MCF 10A (cell line): ENCODE data around the gene LTO1. TPM values are rescaled to one million over a fixed set of nuclear protein-coding genes. Genes with fewer than 3 reads are reported as not detected.

Source experiments
- BruUV-seq: library from RNA; stranded (reverse); fragments of 400-500 nt; replicated peaks from 2 replicates; lab custom pipeline; 2021; lab: Mats Ljungman, UMichigan
- CTCF ChIA-PET: fragments of 300-600 bp; sonication (Branson Sonifier 250); formaldehyde crosslinking; extraction: SDS; loops from one replicate; lab custom pipeline; 2021; ENCODE audit warnings: antibody characterized with exemption, inconsistent platforms; lab: Yijun Ruan, JAX
- POLR2A ChIA-PET: fragments of 300-600, 350-650 bp; sonication (Branson Sonifier 250); formaldehyde crosslinking; extraction: SDS; loops from one replicate; lab custom pipeline; 2020; ENCODE audit warnings: antibody characterized with exemption, inconsistent platforms; lab: Yijun Ruan, JAX
- DNase-seq: peaks from one replicate; pipeline ENCODE4 v3.0.0-alpha.2; 2018; ENCODE audit not compliant: unreplicated experiment
- H3K27ac Mint-ChIP-seq: one replicate; pipeline ENCODE4 v1.8.0; 2022; ENCODE audit warnings: mild to moderate bottlenecking, low read depth, mixed read lengths; ENCODE audit not compliant: unreplicated experiment
- H3K27me3 Mint-ChIP-seq: one replicate; pipeline ENCODE4 v1.8.0; 2022; ENCODE audit warnings: mixed read lengths; ENCODE audit not compliant: insufficient read depth, unreplicated experiment
- H3K36me3 Mint-ChIP-seq: one replicate; pipeline ENCODE4 v1.8.0; 2022; ENCODE audit warnings: mild to moderate bottlenecking, moderate library complexity, mixed read lengths; ENCODE audit not compliant: insufficient read depth, unreplicated experiment
- H3K4me1 Mint-ChIP-seq: one replicate; pipeline ENCODE4 v1.8.0; 2022; ENCODE audit warnings: mixed read lengths; ENCODE audit not compliant: insufficient read depth, unreplicated experiment
- H3K4me3 Mint-ChIP-seq: one replicate; pipeline ENCODE4 v1.8.0; 2022; ENCODE audit warnings: mild to moderate bottlenecking, moderate library complexity, mixed read lengths; ENCODE audit not compliant: unreplicated experiment
- H3K9me3 Mint-ChIP-seq: one replicate; pipeline ENCODE4 v1.8.0; 2022; ENCODE audit warnings: mixed read lengths; ENCODE audit not compliant: unreplicated experiment
- CTCF ChIP-seq: fragments of 200-600 bp; IDR thresholded peaks from one replicate; pipeline ENCODE4 v1.8.0; 2022; ENCODE audit warnings: antibody characterized with exemption, mild to moderate bottlenecking; ENCODE audit not compliant: unreplicated experiment
- intact Hi-C: fragments of 100-400 bp; cut with micrococcal nuclease; formaldehyde crosslinking; loops from 2 replicates; pipeline ENCODE4 v1.14.1; 2022
- total RNA-seq: library from RNA; stranded (reverse); gene quantifications from 2 replicates; pipeline ENCODE4 v1.2.3, GENCODE V29; 2022

The LTO1 gene
- total RNA-seq, 1 experiment from 2014 or later = 34.2 TPM

GRCh38 chr11:69647761-69648497 lies 27.2 kb downstream of the LTO1 start:
- no peak overlapping the region for H3K4me3 Mint-ChIP-seq
- peaks cover 8% of the 10 kb centered on the region for H3K4me1 Mint-ChIP-seq
- no peak for TF ChIP-seq CTCF
- no peak overlapping the region for H3K27ac Mint-ChIP-seq
- H3K27me3 Mint-ChIP-seq = no peaks in the 10 kb centered on the region
- POLR2A ChIA-PET = no interaction called here
- DNase-seq = no peak
- H3K36me3 Mint-ChIP-seq = peaks cover 78% of the 10 kb centered on the region
- CTCF ChIA-PET = no interaction called here
- intact Hi-C loops = no loop called here
- H3K9me3 Mint-ChIP-seq = no peaks in the 10 kb centered on the region
- BruUV-seq = no TSS peak

GRCh38 chr11:69647390-69647748 lies 27.8 kb downstream of the LTO1 start:
- no peak for TF ChIP-seq CTCF
- no peaks in the 10 kb centered on the region for H3K9me3 Mint-ChIP-seq
- H3K4me3 Mint-ChIP-seq = no peak overlapping the region
- BruUV-seq = no TSS peak
- H3K27me3 Mint-ChIP-seq = no peaks in the 10 kb centered on the region
- ChIA-PET CTCF (no interaction called here), POLR2A (no interaction called here)
- no peak for DNase-seq
- H3K27ac Mint-ChIP-seq = no peak overlapping the region
- peaks cover 8% of the 10 kb centered on the region for H3K4me1 Mint-ChIP-seq
- intact Hi-C loops = no loop called here
- H3K36me3 Mint-ChIP-seq = peaks cover 73% of the 10 kb centered on the region

GRCh38 chr11:69646493-69647389 lies 28.4 kb downstream of the LTO1 start:
- no peak overlapping the region for H3K27ac Mint-ChIP-seq
- H3K4me3 Mint-ChIP-seq = no peak overlapping the region
- no TSS peak for BruUV-seq
- intact Hi-C loops = no loop called here
- H3K4me1 Mint-ChIP-seq = peaks cover 8% of the 10 kb centered on the region
- TF ChIP-seq CTCF = no peak
- DNase-seq = no peak
- H3K9me3 Mint-ChIP-seq = no peaks in the 10 kb centered on the region
- peaks cover 67% of the 10 kb centered on the region for H3K36me3 Mint-ChIP-seq
- ChIA-PET POLR2A (interaction anchor here (0.8 to 1.3 kb wide), 2 partner anchors 24 to 541 kb away, joined by 3 to 6 read pairs; no protein-coding TSS in a partner anchor), CTCF (no interaction called here)
- H3K27me3 Mint-ChIP-seq = no peaks in the 10 kb centered on the region
